ENCODE data around the gene GCC2.

DNA sequence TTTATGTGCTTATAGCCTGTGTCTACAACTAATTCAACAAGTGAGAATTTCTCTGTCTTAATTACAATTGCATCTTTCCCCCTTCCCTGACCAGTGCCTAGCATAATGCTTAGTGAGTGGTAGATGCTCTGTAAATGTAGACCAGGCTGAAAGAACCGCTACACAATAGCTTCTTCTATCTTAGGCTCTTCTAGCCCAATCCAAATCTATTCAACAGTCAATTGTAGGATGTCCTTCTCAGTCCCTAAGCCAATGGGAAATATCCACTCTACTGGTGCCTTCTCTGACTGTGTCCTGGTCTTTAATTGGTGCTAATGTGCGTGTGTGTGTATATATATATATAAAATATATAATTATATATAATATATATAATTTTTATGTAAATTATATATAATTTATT lies 34.1 kb upstream of the GCC2 start:
- no peak for TF ChIP-seq POLR2A (IDR thresholded peaks at IDR 0.05; ENCODE audit: low read depth)
- TF ChIP-seq CTCF (IDR thresholded peaks at IDR 0.05): no peak
- no peak for TF ChIP-seq POLR2AphosphoS5 (IDR thresholded peaks at IDR 0.05)
- TF ChIP-seq EP300 (IDR thresholded peaks at IDR 0.05): no peak
